ENCODE results near the gene DNAJC10. TPM values are rescaled to one million over a fixed set of nuclear protein-coding genes. Genes with fewer than 3 reads are reported as not detected.

DNAJC10 gene
- total RNA-seq, 1 experiment from 2014 or later: 90.4 TPM

- DNase-seq (ENCODE audit: low read depth): peak; percentile 51
Observed at GRCh38 chr2:182784777-182785176, 68.7 kb downstream of the DNAJC10 start.

- no peak for DNase-seq (ENCODE audit: low read depth)
Observed at GRCh38 chr2:182792441-182792840, 76.4 kb downstream of the DNAJC10 start.

GRCh38 chr2:182798736-182799135, 82.7 kb downstream of the DNAJC10 start:
- no peak for DNase-seq (ENCODE audit: low read depth)

GRCh38 chr2:182804128-182804527, 88.1 kb downstream of the DNAJC10 start:
- no peak for DNase-seq (ENCODE audit: low read depth)

GRCh38 chr2:182807319-182807718, 91.3 kb downstream of the DNAJC10 start:
- no peak for DNase-seq (ENCODE audit: low read depth)

GRCh38 chr2:182810087-182810486, 94.0 kb downstream of the DNAJC10 start:
- DNase-seq (ENCODE audit: low read depth): no peak

- no peak for DNase-seq (ENCODE audit: low read depth)
Observed at GRCh38 chr2:182814380-182814779, 98.3 kb downstream of the DNAJC10 start.

GRCh38 chr2:182814804-182815203, 98.7 kb downstream of the DNAJC10 start:
- DNase-seq (ENCODE audit: low read depth): no peak

- no peak for DNase-seq (ENCODE audit: low read depth)
Observed at GRCh38 chr2:182816866-182817265, 100.8 kb downstream of the DNAJC10 start.

GRCh38 chr2:182817558-182817957, 101.5 kb downstream of the DNAJC10 start:
- DNase-seq (ENCODE audit: low read depth): no peak

- no peak for DNase-seq (ENCODE audit: low read depth)
Observed at GRCh38 chr2:182818501-182818900, 102.4 kb downstream of the DNAJC10 start.

- no peak for DNase-seq (ENCODE audit: low read depth)
Observed at GRCh38 chr2:182818925-182819324, 102.9 kb downstream of the DNAJC10 start.

- no peak for DNase-seq (ENCODE audit: low read depth)
Observed at GRCh38 chr2:182819412-182819811, 103.4 kb downstream of the DNAJC10 start.

GRCh38 chr2:182821182-182821581, 105.1 kb downstream of the DNAJC10 start:
- DNase-seq (ENCODE audit: low read depth): peak; percentile 31

GRCh38 chr2:182822733-182823132, 106.7 kb downstream of the DNAJC10 start:
- DNase-seq (ENCODE audit: low read depth): no peak

- no peak for DNase-seq (ENCODE audit: low read depth)
Observed at GRCh38 chr2:182824056-182824766, 108.2 kb downstream of the DNAJC10 start.

- DNase-seq (ENCODE audit: low read depth): no peak
Observed at GRCh38 chr2:182824767-182825158, 108.7 kb downstream of the DNAJC10 start.

- no peak for DNase-seq (ENCODE audit: low read depth)
Observed at GRCh38 chr2:182826064-182826463, 110.0 kb downstream of the DNAJC10 start.

GRCh38 chr2:182826496-182826895, 110.4 kb downstream of the DNAJC10 start:
- no peak for DNase-seq (ENCODE audit: low read depth)

GRCh38 chr2:182827182-182827879, 111.3 kb downstream of the DNAJC10 start:
- no peak for DNase-seq (ENCODE audit: low read depth)

- no peak for DNase-seq (ENCODE audit: low read depth)
Observed at GRCh38 chr2:182831101-182831500, 115.0 kb downstream of the DNAJC10 start.

- no peak for DNase-seq (ENCODE audit: low read depth)
Observed at GRCh38 chr2:182831921-182832320, 115.9 kb downstream of the DNAJC10 start.

All from LHCN-M2 (cell line).